ENCODE data around the gene RBMS2. TPM values are rescaled to one million over a fixed set of nuclear protein-coding genes. Genes with fewer than 3 reads are reported as not detected.

The RBMS2 gene
- total RNA-seq, 1 experiment from 2014 or later: 62.7 TPM

- BruUV-seq (replicated peaks): TSS peak; percentile 13
- peak overlapping the region; percentile 11 for H3K27ac Mint-ChIP-seq (ENCODE audit: low read depth, unreplicated experiment)
- DNase-seq (ENCODE audit: unreplicated experiment): peak; percentile 52
- ChIA-PET POLR2A (interaction anchor here (0.5 to 9.3 kb wide), 33 partner anchors 8 to 1116 kb away, joined by 3 to 181 read pairs (median 4); partner anchors contain the start of genes ATP5F1B, NACA, NEMP1 and PTGES3), CTCF (interaction anchor here (0.6 to 5.6 kb wide), 19 partner anchors 7 to 483 kb away, joined by 3 to 45 read pairs (median 3); partner anchors contain the start of gene STAT6)
- H3K9me3 Mint-ChIP-seq (ENCODE audit: unreplicated experiment): no peaks in the 10 kb centered on the region
- intact Hi-C loops (cut with micrococcal nuclease): no loop called here
- H3K4me3 Mint-ChIP-seq (ENCODE audit: unreplicated experiment): peak overlapping the region; percentile 71
- peaks cover 33% of the 10 kb centered on the region for H3K4me1 Mint-ChIP-seq (ENCODE audit: insufficient read depth, unreplicated experiment)
- peaks cover 44% of the 10 kb centered on the region for H3K36me3 Mint-ChIP-seq (ENCODE audit: insufficient read depth, unreplicated experiment)
- TF ChIP-seq CTCF (IDR thresholded peaks at IDR 0.05; ENCODE audit: unreplicated experiment): no peak
- no peaks in the 10 kb centered on the region for H3K27me3 Mint-ChIP-seq (ENCODE audit: insufficient read depth, unreplicated experiment)
Observed at GRCh38 chr12:56628671-56629458, 107.2 kb downstream of the RBMS2 start.

GRCh38 chr12:56629459-56630179 is 108.0 kb downstream of the RBMS2 start:
- Mint-ChIP-seq H3K27me3 (ENCODE audit: insufficient read depth, unreplicated experiment) (no peaks in the 10 kb centered on the region), H3K36me3 (ENCODE audit: insufficient read depth, unreplicated experiment) (peaks cover 37% of the 10 kb centered on the region), H3K4me1 (ENCODE audit: insufficient read depth, unreplicated experiment) (peaks cover 34% of the 10 kb centered on the region), H3K4me3 (ENCODE audit: unreplicated experiment) (peak overlapping the region; percentile 71), H3K9me3 (ENCODE audit: unreplicated experiment) (no peaks in the 10 kb centered on the region), H3K27ac (ENCODE audit: low read depth, unreplicated experiment) (peak overlapping the region; percentile 11)
- peak; percentile 31 for DNase-seq (ENCODE audit: unreplicated experiment)
- intact Hi-C loops (cut with micrococcal nuclease): no loop called here
- TF ChIP-seq CTCF (IDR thresholded peaks at IDR 0.05; ENCODE audit: unreplicated experiment): no peak
- POLR2A ChIA-PET: interaction anchor here (0.8 to 9.3 kb wide), 18 partner anchors 8 to 407 kb away, joined by 3 to 181 read pairs (median 8); partner anchors contain the start of genes ATP5F1B, NACA, PTGES3 and RBMS2
- CTCF ChIA-PET: interaction anchor here (0.6 to 3.8 kb wide), 14 partner anchors 29 to 382 kb away, joined by 3 to 20 read pairs (median 4); no protein-coding TSS in a partner anchor
- BruUV-seq (replicated peaks): no TSS peak

GRCh38 chr12:56630180-56630632 is 108.6 kb downstream of the RBMS2 start, which contains the start of gene BAZ2A:
Gene BAZ2A (minus strand): TSS chr12:56630326. CDS start chr12:56617530, 12,796 bp downstream.
- Mint-ChIP-seq H3K27me3 (ENCODE audit: insufficient read depth, unreplicated experiment) (no peaks in the 10 kb centered on the region), H3K27ac (ENCODE audit: low read depth, unreplicated experiment) (peak within 1 kb of the TSS; percentile 11), H3K4me3 (ENCODE audit: unreplicated experiment) (peak within 1 kb of the TSS; percentile 71), H3K9me3 (ENCODE audit: unreplicated experiment) (no peaks in the 10 kb centered on the region), H3K36me3 (ENCODE audit: insufficient read depth, unreplicated experiment) (peaks cover 31% of the 10 kb centered on the region), H3K4me1 (ENCODE audit: insufficient read depth, unreplicated experiment) (peaks cover 38% of the 10 kb centered on the region)
- DNase-seq (ENCODE audit: unreplicated experiment): peak; percentile 83
- no TSS peak for BruUV-seq (replicated peaks)
- no peak for TF ChIP-seq CTCF (IDR thresholded peaks at IDR 0.05; ENCODE audit: unreplicated experiment)
- intact Hi-C loops (cut with micrococcal nuclease): no loop called here
- ChIA-PET POLR2A (interaction anchor here (0.9 to 9.3 kb wide), 9 partner anchors 14 to 161 kb away, joined by 3 to 181 read pairs (median 14); partner anchors contain the start of genes ATP5F1B, NACA, PTGES3 and RBMS2), CTCF (interaction anchor here (0.6 to 2.6 kb wide), 4 partner anchors 29 to 215 kb away, joined by 3 to 12 read pairs (median 7); no protein-coding TSS in a partner anchor)

Data from MCF 10A (cell line).